AG04449 (cell line): ENCODE results near the gene PTPN3.

Experiments used
- CTCF ChIA-PET: fragments of 350-600 bp; formaldehyde crosslinking; extraction: SDS; loops from one replicate; lab custom pipeline; 2021; ENCODE audit warnings: antibody characterized with exemption; lab: Yijun Ruan, JAX
- POLR2A ChIA-PET: fragments of 400-600, 350-600 bp; formaldehyde crosslinking; extraction: SDS; loops from one replicate; lab custom pipeline; 2020; ENCODE audit warnings: antibody characterized with exemption, inconsistent platforms; lab: Yijun Ruan, JAX
- DNase-seq: peaks from one replicate; pipeline ENCODE4 v3.0.0-alpha.2; 2010; ENCODE audit warnings: low read depth, low spot score
- H3K4me3 ChIP-seq: 2 replicates; pipeline ENCODE4 v1.5.1; 2011; ENCODE audit warnings: low read depth, mild to moderate bottlenecking, control low read depth, low read length
- TF ChIP-seq, protein P1 (sequence below): IDR thresholded peaks from one replicate; pipeline ENCODE4 v1.5.1; 2011; ENCODE audit warnings: mild to moderate bottlenecking, moderate library complexity, low read length, control low read depth, inconsistent platforms; ENCODE audit not compliant: insufficient read depth; ENCODE audit errors: missing control alignments

The PTPN3 gene

DNA sequence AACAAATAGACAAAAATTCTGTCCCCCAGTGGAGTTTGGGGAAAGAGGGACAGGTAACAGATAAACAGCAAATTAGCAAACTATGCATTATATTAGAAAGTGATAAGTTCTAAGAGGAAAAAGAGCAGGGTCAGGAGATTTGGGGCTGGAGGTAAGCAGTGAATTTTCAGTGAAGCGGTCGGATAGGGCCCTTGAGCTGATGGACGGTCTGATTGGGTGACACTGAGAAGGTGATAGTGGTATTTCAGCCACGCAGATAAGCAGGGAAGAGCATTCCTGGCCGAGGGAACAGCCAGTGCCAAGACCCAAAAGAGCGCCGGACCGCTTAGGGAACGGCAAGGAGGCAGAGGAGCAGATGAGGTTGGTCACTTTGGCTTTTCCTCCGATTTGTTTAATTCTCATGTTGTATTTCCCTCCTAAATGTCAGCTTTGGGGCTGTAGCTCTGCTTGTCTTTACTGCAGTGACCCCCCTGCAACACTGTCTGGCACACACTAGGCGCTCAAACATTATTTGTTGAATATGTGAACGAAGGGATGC is 1.1 kb upstream of the PTPN3 start:
- no peak for DNase-seq
- TF ChIP-seq, protein P1, sequence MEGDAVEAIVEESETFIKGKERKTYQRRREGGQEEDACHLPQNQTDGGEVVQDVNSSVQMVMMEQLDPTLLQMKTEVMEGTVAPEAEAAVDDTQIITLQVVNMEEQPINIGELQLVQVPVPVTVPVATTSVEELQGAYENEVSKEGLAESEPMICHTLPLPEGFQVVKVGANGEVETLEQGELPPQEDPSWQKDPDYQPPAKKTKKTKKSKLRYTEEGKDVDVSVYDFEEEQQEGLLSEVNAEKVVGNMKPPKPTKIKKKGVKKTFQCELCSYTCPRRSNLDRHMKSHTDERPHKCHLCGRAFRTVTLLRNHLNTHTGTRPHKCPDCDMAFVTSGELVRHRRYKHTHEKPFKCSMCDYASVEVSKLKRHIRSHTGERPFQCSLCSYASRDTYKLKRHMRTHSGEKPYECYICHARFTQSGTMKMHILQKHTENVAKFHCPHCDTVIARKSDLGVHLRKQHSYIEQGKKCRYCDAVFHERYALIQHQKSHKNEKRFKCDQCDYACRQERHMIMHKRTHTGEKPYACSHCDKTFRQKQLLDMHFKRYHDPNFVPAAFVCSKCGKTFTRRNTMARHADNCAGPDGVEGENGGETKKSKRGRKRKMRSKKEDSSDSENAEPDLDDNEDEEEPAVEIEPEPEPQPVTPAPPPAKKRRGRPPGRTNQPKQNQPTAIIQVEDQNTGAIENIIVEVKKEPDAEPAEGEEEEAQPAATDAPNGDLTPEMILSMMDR, result no peak
- no peak overlapping the region for H3K4me3 ChIP-seq
- CTCF ChIA-PET, result interaction anchor here (1.6 kb wide), 1 partner anchor 30 kb away, joined by 4 read pairs; no protein-coding TSS in a partner anchor
- POLR2A ChIA-PET, result no interaction called here

DNA sequence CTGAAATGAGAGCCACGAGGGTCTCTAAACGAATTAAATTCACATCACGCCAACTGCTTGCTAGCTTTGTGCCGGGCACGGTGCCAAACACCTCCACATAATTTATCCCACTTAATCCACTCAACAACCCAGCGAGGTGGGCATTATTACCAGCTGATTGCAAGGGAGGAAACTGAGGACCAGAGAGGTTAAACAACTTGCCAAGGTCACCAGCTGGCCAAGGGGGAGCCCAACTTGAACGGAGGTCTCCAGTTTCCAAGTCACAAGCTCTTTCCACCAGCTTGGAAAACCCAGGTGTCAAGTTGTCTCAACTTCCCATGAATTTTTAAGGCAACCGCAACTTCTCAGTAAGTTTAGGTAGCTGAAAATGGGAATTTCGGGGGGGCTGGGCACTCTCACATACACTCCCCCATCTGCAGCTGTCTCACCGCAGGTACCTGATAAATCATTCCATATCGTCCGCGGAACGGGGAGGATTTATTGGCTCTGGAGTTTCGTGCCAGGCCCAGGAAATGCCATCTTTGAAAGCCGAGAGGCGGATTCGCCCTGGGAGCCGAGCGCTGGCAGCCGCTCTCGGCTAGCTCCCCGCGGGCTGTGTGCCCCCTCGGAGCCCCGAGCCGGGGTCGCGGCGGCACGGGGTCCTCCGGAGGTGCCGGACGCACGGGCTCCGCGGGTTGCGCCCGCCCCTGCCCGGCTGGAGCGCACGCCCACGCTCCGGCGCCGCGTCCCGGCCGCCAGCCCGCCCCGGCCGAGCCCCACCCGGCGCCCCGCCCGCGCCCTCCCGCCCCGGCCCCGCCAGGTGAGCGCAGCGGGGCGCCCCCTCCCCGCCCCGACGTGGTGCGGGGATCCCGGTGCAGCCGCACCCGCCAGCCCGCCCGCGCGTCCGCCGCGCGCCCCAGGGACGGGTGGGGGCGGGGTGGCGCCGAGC is 617 bp downstream of the PTPN3 start:
- peak overlapping the region; percentile 32; the same call in 1 of the 2 replicates for H3K4me3 ChIP-seq
- DNase-seq, result no peak
- TF ChIP-seq, protein P1, result no peak
- ChIA-PET POLR2A (no interaction called here), CTCF (interaction anchor here (1.2 to 2.2 kb wide), 3 partner anchors 17 to 77 kb away, joined by 3 to 6 read pairs (median 6); no protein-coding TSS in a partner anchor)

DNA sequence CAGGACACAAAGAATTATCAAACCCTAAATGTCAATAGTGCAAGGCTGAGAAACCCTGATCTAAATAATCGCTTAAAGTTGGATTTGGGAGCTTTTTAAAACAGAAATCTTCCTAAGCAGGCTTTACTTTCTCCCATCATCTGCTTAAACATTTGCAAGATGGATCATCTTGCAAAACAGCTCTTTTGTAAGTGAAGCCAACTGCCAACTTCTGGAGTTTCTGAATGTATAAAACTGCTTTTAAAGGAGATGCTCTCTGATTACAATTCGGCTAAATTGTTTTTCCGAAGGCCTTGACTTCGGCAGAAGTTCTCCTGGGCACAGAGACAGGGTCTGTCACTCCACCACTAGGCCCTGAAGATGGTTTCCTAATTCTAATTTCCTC is 1.3 kb downstream of the PTPN3 start:
- TF ChIP-seq, protein P1, result no peak
- POLR2A ChIA-PET, result no interaction called here
- no peak for DNase-seq
- CTCF ChIA-PET, result interaction anchor here (1.2 to 2.2 kb wide), 3 partner anchors 17 to 77 kb away, joined by 3 to 6 read pairs (median 6); no protein-coding TSS in a partner anchor
- no peak overlapping the region for H3K4me3 ChIP-seq

DNA sequence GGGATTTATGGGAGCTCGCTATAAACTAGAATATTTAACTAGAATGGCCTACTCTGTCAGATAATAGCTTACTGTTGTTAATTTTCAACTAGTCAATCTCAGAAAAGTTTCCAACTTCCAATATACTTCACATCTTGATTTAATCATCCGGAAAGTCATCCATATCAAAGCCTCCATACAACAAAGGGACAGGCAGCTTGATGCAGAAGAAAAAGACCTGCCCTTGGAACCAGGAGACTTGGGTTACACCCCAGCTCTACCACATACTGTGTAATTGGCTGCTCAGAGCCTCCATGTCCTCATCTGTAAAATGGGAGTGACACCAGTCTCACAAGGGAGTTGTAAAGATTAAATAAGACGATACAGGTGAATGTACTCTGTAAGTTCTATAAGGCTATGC is 1.9 kb downstream of the PTPN3 start:
- TF ChIP-seq, protein P1, result no peak
- CTCF ChIA-PET, result interaction anchor here (1.1 to 2.2 kb wide), 4 partner anchors 12 to 78 kb away, joined by 3 to 6 read pairs (median 4); no protein-coding TSS in a partner anchor
- no peak for DNase-seq
- POLR2A ChIA-PET, result no interaction called here
- no peak overlapping the region for H3K4me3 ChIP-seq

DNA sequence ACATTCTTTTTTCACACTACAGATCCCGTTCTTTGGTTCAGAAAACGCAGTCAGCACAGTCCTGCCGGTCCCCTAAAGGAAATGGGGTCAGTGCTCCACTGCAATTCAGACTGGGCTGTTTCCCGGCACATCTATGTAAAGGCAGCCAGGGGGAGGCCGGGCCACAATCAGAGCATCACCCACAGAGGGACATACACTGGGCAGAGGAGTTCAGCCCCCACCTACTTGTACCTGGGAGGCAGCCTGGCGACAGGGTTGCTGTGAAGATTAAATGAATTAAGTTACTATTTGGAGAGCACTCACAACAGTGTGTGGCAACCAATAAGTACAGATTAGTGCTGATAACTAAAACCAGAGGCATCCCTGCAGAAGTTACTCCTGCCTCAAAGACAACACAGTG is 4.5 kb downstream of the PTPN3 start:
- no peak for DNase-seq
- POLR2A ChIA-PET, result no interaction called here
- TF ChIP-seq, protein P1, result no peak
- CTCF ChIA-PET, result no interaction called here
- no peak overlapping the region for H3K4me3 ChIP-seq

DNA sequence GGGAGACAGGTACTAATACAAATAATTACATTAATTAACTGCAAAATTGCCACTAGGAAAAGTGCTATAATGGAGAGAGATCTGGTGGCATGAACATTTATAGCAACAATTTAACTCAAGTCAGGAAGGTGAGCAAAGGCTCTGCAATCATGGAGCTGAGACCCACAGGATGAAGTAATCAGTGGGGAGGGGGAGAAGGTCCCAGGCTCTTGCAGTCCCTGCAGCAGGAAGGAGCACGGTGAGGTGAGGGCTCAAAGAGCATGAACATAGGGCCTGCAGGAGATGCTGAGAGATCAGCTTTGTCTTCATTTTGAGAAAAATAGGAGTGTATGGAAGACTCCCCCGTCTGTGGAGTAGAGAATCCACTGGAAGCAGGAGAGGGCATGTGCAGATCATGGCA is 6.5 kb downstream of the PTPN3 start:
- no peak for DNase-seq
- TF ChIP-seq, protein P1, result no peak
- H3K4me3 ChIP-seq, result no peak overlapping the region
- ChIA-PET CTCF (interaction anchor here (1.3 kb wide), 1 partner anchor 22 kb away, joined by 3 read pairs; no protein-coding TSS in a partner anchor), POLR2A (no interaction called here)
